K562 (cell line): ENCODE measurements around the gene AREL1. TPM values are rescaled to one million over a fixed set of nuclear protein-coding genes. Genes with fewer than 3 reads are reported as not detected.

Experiments
- ETV1 ChIP-seq: fragments of 450-650 bp; conservative IDR thresholded peaks from 2 replicates; pipeline ENCODE4 v1.6.1; 2016; ENCODE audit warnings: missing genetic modification characterization, control low read depth, low read depth, missing compliant biosample characterization
- GTF2F1 ChIP-seq: IDR thresholded peaks from 2 replicates; pipeline ENCODE4 v1.6.1; 2011; ENCODE audit warnings: low read depth, low read length, improper control_type of control experiment
- HOMEZ ChIP-seq: fragments of 250-450 bp; sonication (Bioruptor Pico); IDR thresholded peaks from 2 replicates; pipeline ENCODE4 v1.4.0; 2020; ENCODE audit warnings: mild to moderate bottlenecking, moderate library complexity
- JUNB ChIP-seq: fragments of 450-650 bp; formaldehyde crosslinking; conservative IDR thresholded peaks from 2 replicates; pipeline ENCODE4 v1.4.0; 2020; ENCODE audit warnings: mild to moderate bottlenecking
- KHSRP ChIP-seq: fragments of 450-650 bp; IDR thresholded peaks from 2 replicates; pipeline ENCODE4 v1.6.1; 2017
- POLR2AphosphoS2 ChIP-seq: IDR thresholded peaks from 2 replicates; pipeline ENCODE4 v1.6.1; 2012; ENCODE audit warnings: low read length, improper control_type of control experiment
- STAT6 ChIP-seq: sonication (generic); formaldehyde crosslinking; IDR thresholded peaks from 2 replicates; pipeline ENCODE4 v1.8.1; 2023; ENCODE audit warnings: mild to moderate bottlenecking, missing genetic modification reagents
- TSHZ1 ChIP-seq: fragments of 250-450 bp; sonication (Bioruptor Pico); IDR thresholded peaks from 2 replicates; pipeline ENCODE4 v1.4.0; 2020; ENCODE audit warnings: mild to moderate bottlenecking, moderate library complexity
- polyA plus RNA-seq, 8 experiments: library from polyadenylated mRNA; depleted of rRNA in 4 of 8; stranded (reverse) in 5 of 8; unstranded in 3 of 8; fragments of >200 nt; fragmentation: Nextera tagmentation in 2 of 8; fragmentation: Illumina TruSeq in 1 of 8; extraction: Ambion mirVana in 2 of 8; extraction: Trizol in 1 of 8; gene quantifications; 2 replicates each; pipeline versions ENCODE4 v1.2.1 to v1.2.3, GENCODE V29; 2011 to 2014; ENCODE audit warnings: inconsistent platforms in 1 of 8, missing spikeins in 1 of 8
- total RNA-seq, 7 experiments: library from RNA; depleted of rRNA in 6 of 7; stranded (reverse); fragments of >200 nt in 6 of 7; fragmentation: Illumina TruSeq in 2 of 7; extraction: Trizol in 2 of 7; gene quantifications; 2 replicates each; pipeline versions ENCODE4 v1.2.1 to v1.2.3, GENCODE V29; 2011 to 2021; ENCODE audit warnings: low replicate concordance in 1 of 7
- TF ChIP-seq, protein P1 (sequence below): fragments of 450-650 bp; IDR thresholded peaks from 2 replicates; pipeline ENCODE4 v1.6.1; 2016

Gene AREL1
- total and polyA plus RNA-seq, 9 of the 15 experiments (the other 6 are each of a cell fraction or from before 2014, with no cell fraction given): 6.0 to 24.8 (median 16.6) TPM

GRCh38 chr14:74630881-74631690 is 81.8 kb downstream of the AREL1 start (continued):
- no peak for TF ChIP-seq STAT6 (CRISPR knock-in tag)
- no peak for TF ChIP-seq KHSRP
- TF ChIP-seq POLR2AphosphoS2: no peak
- TF ChIP-seq HOMEZ (CRISPR knock-in tag): no peak
- TF ChIP-seq, protein P1, sequence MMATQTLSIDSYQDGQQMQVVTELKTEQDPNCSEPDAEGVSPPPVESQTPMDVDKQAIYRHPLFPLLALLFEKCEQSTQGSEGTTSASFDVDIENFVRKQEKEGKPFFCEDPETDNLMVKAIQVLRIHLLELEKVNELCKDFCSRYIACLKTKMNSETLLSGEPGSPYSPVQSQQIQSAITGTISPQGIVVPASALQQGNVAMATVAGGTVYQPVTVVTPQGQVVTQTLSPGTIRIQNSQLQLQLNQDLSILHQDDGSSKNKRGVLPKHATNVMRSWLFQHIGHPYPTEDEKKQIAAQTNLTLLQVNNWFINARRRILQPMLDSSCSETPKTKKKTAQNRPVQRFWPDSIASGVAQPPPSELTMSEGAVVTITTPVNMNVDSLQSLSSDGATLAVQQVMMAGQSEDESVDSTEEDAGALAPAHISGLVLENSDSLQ: no peak
- no peak for TF ChIP-seq GTF2F1
- TF ChIP-seq TSHZ1 (CRISPR knock-in tag): no peak
- TF ChIP-seq ETV1: no peak
- TF ChIP-seq JUNB (CRISPR knock-in tag): no peak
